Measurements from ENCODE around the gene PGBD5. TPM values are rescaled to one million over a fixed set of nuclear protein-coding genes. Genes with fewer than 3 reads are reported as not detected.

PGBD5 gene
- total RNA-seq, 1 donor from 2014 or later: 72.4 TPM

GRCh38 chr1:230332061-230332460, 94.1 kb downstream of the PGBD5 start:
- DNase-seq: no peak
- peaks cover 6% of the 10 kb centered on the region for H3K36me3 Mint-ChIP-seq (ENCODE audit: unreplicated experiment)
- H3K4me1 Mint-ChIP-seq (ENCODE audit: low read depth, unreplicated experiment): peaks cover 20% of the 10 kb centered on the region
- H3K4me3 Mint-ChIP-seq (ENCODE audit: unreplicated experiment): no peak overlapping the region
- peaks cover 4% of the 10 kb centered on the region for H3K27me3 Mint-ChIP-seq (ENCODE audit: unreplicated experiment)
- peak overlapping the region; percentile 44 for H3K27ac Mint-ChIP-seq (ENCODE audit: unreplicated experiment)
- H3K9me3 Mint-ChIP-seq (ENCODE audit: unreplicated experiment): peaks cover 9% of the 10 kb centered on the region
- no peak for TF ChIP-seq CTCF (IDR thresholded peaks at IDR 0.05; ENCODE audit: partially characterized antibody, unreplicated experiment)

- no peak for TF ChIP-seq CTCF (IDR thresholded peaks at IDR 0.05; ENCODE audit: partially characterized antibody, unreplicated experiment)
- H3K36me3 Mint-ChIP-seq (ENCODE audit: unreplicated experiment): no peaks in the 10 kb centered on the region
- no peaks in the 10 kb centered on the region for H3K27me3 Mint-ChIP-seq (ENCODE audit: unreplicated experiment)
- peaks cover 7% of the 10 kb centered on the region for H3K9me3 Mint-ChIP-seq (ENCODE audit: unreplicated experiment)
- no peak for DNase-seq
- H3K4me1 Mint-ChIP-seq (ENCODE audit: low read depth, unreplicated experiment): peaks cover 3% of the 10 kb centered on the region
- H3K27ac Mint-ChIP-seq (ENCODE audit: unreplicated experiment): no peak overlapping the region
- no peak overlapping the region for H3K4me3 Mint-ChIP-seq (ENCODE audit: unreplicated experiment)
Observed at GRCh38 chr1:230330157-230330556, 96.0 kb downstream of the PGBD5 start.

GRCh38 chr1:230328342-230329015, 97.7 kb downstream of the PGBD5 start:
- peaks cover 7% of the 10 kb centered on the region for H3K9me3 Mint-ChIP-seq (ENCODE audit: unreplicated experiment)
- no peak overlapping the region for H3K4me3 Mint-ChIP-seq (ENCODE audit: unreplicated experiment)
- H3K4me1 Mint-ChIP-seq (ENCODE audit: low read depth, unreplicated experiment): peaks cover 3% of the 10 kb centered on the region
- no peak overlapping the region for H3K27ac Mint-ChIP-seq (ENCODE audit: unreplicated experiment)
- peaks cover 3% of the 10 kb centered on the region for H3K27me3 Mint-ChIP-seq (ENCODE audit: unreplicated experiment)
- H3K36me3 Mint-ChIP-seq (ENCODE audit: unreplicated experiment): peaks cover 8% of the 10 kb centered on the region
- DNase-seq: no peak
- TF ChIP-seq CTCF (IDR thresholded peaks at IDR 0.05; ENCODE audit: partially characterized antibody, unreplicated experiment): no peak

GRCh38 chr1:230327892-230328284, 98.2 kb downstream of the PGBD5 start:
- H3K27ac Mint-ChIP-seq (ENCODE audit: unreplicated experiment): no peak overlapping the region

More at GRCh38 chr1:230327892-230328284, 98.2 kb downstream of the PGBD5 start:
- Mint-ChIP-seq H3K4me3 (ENCODE audit: unreplicated experiment) (no peak overlapping the region), H3K27me3 (ENCODE audit: unreplicated experiment) (peaks cover 5% of the 10 kb centered on the region), H3K9me3 (ENCODE audit: unreplicated experiment) (peaks cover 7% of the 10 kb centered on the region), H3K36me3 (ENCODE audit: unreplicated experiment) (peaks cover 8% of the 10 kb centered on the region), H3K4me1 (ENCODE audit: low read depth, unreplicated experiment) (no peaks in the 10 kb centered on the region)
- no peak for DNase-seq
- no peak for TF ChIP-seq CTCF (IDR thresholded peaks at IDR 0.05; ENCODE audit: partially characterized antibody, unreplicated experiment)
